DMS153 (cell line): ENCODE data around the gene VPS26C.

ENCODE experiments used
- DNase-seq: peaks from one replicate; lab custom pipeline; 2025; lab: John Stamatoyannopoulos, UW

The VPS26C gene

GRCh38 chr21:37202221-37203110 is 64.7 kb downstream of the VPS26C start:
- DNase-seq, result no peak

GRCh38 chr21:37200641-37201480 is 66.3 kb downstream of the VPS26C start:
- DNase-seq, result no peak

GRCh38 chr21:37199057-37199924 is 67.8 kb downstream of the VPS26C start:
- DNase-seq, result no peak

GRCh38 chr21:37197746-37198145 is 69.4 kb downstream of the VPS26C start:
- no peak for DNase-seq

GRCh38 chr21:37196847-37197246 is 70.3 kb downstream of the VPS26C start:
- DNase-seq, result no peak

- DNase-seq, result no peak
Measured at GRCh38 chr21:37195610-37196009, 71.5 kb downstream of the VPS26C start.

GRCh38 chr21:37195059-37195458 is 72.1 kb downstream of the VPS26C start:
- DNase-seq, result no peak

GRCh38 chr21:37193676-37194075 is 73.5 kb downstream of the VPS26C start:
- DNase-seq, result no peak

- DNase-seq, result no peak
Measured at GRCh38 chr21:37193006-37193405, 74.1 kb downstream of the VPS26C start.

GRCh38 chr21:37192019-37192418 is 75.1 kb downstream of the VPS26C start:
- no peak for DNase-seq

GRCh38 chr21:37188825-37189224 is 78.3 kb downstream of the VPS26C start:
- DNase-seq, result no peak

- no peak for DNase-seq
Measured at GRCh38 chr21:37186983-37187382, 80.2 kb downstream of the VPS26C start.

GRCh38 chr21:37184784-37185593 is 82.1 kb downstream of the VPS26C start:
- no peak for DNase-seq

- no peak for DNase-seq
Measured at GRCh38 chr21:37183749-37184148, 83.4 kb downstream of the VPS26C start.

- no peak for DNase-seq
Measured at GRCh38 chr21:37182222-37182621, 84.9 kb downstream of the VPS26C start.

- DNase-seq, result no peak
Measured at GRCh38 chr21:37181059-37181458, 86.1 kb downstream of the VPS26C start.

- DNase-seq, result no peak
Measured at GRCh38 chr21:37176716-37177115, 90.4 kb downstream of the VPS26C start.
